ENCODE results near the gene NCKAP5.
"Not testable (repeated sequence)": the region's sequence is repeated elsewhere in the genome, so short reads cannot be mapped to it uniquely, and the experiment has no call there.

Gene NCKAP5

GRCh38 chr2:132715386-132716351 lies 852.6 kb downstream of the NCKAP5 start:
- POLR2A ChIA-PET, result no interaction called here
- TF ChIP-seq BHLHE40 (IDR thresholded peaks at IDR 0.05; ENCODE audit: borderline replicate concordance), result no peak
- no peak for DNase-seq (ENCODE audit: extremely low spot score)
- CTCF ChIA-PET, result no interaction called here

GRCh38 chr2:132703396-132703795 lies 864.9 kb downstream of the NCKAP5 start:
- ChIA-PET POLR2A (no interaction called here), CTCF (no interaction called here)
- no peak for TF ChIP-seq ELF4 (IDR thresholded peaks at IDR 0.05)
- no peak for TF ChIP-seq FOXK2 (IDR thresholded peaks at IDR 0.05)
- TF ChIP-seq ZNF384 (IDR thresholded peaks at IDR 0.05), result no peak
- no peak for TF ChIP-seq SUZ12 (IDR thresholded peaks at IDR 0.05)
- TF ChIP-seq ARNT (IDR thresholded peaks at IDR 0.05), result no peak
- TF ChIP-seq CTBP1 (IDR thresholded peaks at IDR 0.05; ENCODE audit: borderline replicate concordance), result no peak
- no peak for TF ChIP-seq HDGF (IDR thresholded peaks at IDR 0.05; ENCODE audit: borderline replicate concordance)
- no peak for TF ChIP-seq TARDBP (IDR thresholded peaks at IDR 0.05)
- no peak for TF ChIP-seq LEF1 (IDR thresholded peaks at IDR 0.05; ENCODE audit: borderline replicate concordance)
- no peak for DNase-seq (ENCODE audit: extremely low spot score)

GRCh38 chr2:132701810-132702209 lies 866.5 kb downstream of the NCKAP5 start:
- DNase-seq (ENCODE audit: extremely low spot score), result no peak
- POLR2A ChIA-PET, result no interaction called here
- TF ChIP-seq TARDBP (IDR thresholded peaks at IDR 0.05) (no peak), NFRKB (IDR thresholded peaks at IDR 0.05) (no peak), HDGF (IDR thresholded peaks at IDR 0.05; ENCODE audit: borderline replicate concordance) (no peak), PKNOX1 (IDR thresholded peaks at IDR 0.05) (no peak), ARNT (IDR thresholded peaks at IDR 0.05) (no peak), FOXM1 (IDR thresholded peaks at IDR 0.05; ENCODE audit: borderline replicate concordance) (no peak)
- CTCF ChIA-PET, result no interaction called here

GRCh38 chr2:132699802-132700201 lies 868.5 kb downstream of the NCKAP5 start:
- CTCF ChIA-PET; DNase-seq (ENCODE audit: extremely low spot score); POLR2A ChIA-PET: not testable (repeated sequence)

GRCh38 chr2:132698347-132698746 lies 869.9 kb downstream of the NCKAP5 start:
- CTCF ChIA-PET; DNase-seq (ENCODE audit: extremely low spot score): not testable (repeated sequence)
- POLR2A ChIA-PET, result interaction anchor here (0.6 kb wide), 1 partner anchor 1155 kb away, joined by 3 read pairs; no protein-coding TSS in a partner anchor

- no peak for DNase-seq (ENCODE audit: extremely low spot score)
- CTCF ChIA-PET, result interaction anchor here (0.5 kb wide), 1 partner anchor 116 kb away, joined by 3 read pairs; no protein-coding TSS in a partner anchor
- POLR2A ChIA-PET, result interaction anchor here (0.6 kb wide), 1 partner anchor 1156 kb away, joined by 3 read pairs; no protein-coding TSS in a partner anchor
- TF ChIP-seq LEF1 (IDR thresholded peaks at IDR 0.05; ENCODE audit: borderline replicate concordance), result no peak
- TF ChIP-seq ZNF384 (IDR thresholded peaks at IDR 0.05), result no peak
- no peak for TF ChIP-seq HDGF (IDR thresholded peaks at IDR 0.05; ENCODE audit: borderline replicate concordance)
- TF ChIP-seq PKNOX1 (IDR thresholded peaks at IDR 0.05), result no peak
- TF ChIP-seq CTBP1 (IDR thresholded peaks at IDR 0.05; ENCODE audit: borderline replicate concordance), result no peak
- no peak for TF ChIP-seq TARDBP (IDR thresholded peaks at IDR 0.05)
- no peak for TF ChIP-seq FOXM1 (IDR thresholded peaks at IDR 0.05; ENCODE audit: borderline replicate concordance)
Observed at GRCh38 chr2:132697556-132698205, 870.6 kb downstream of the NCKAP5 start.

- ChIA-PET CTCF (no interaction called here), POLR2A (no interaction called here)
- DNase-seq (ENCODE audit: extremely low spot score), result no peak
- TF ChIP-seq FOXK2 (IDR thresholded peaks at IDR 0.05), result no peak
- no peak for TF ChIP-seq FOXM1 (IDR thresholded peaks at IDR 0.05; ENCODE audit: borderline replicate concordance)
- TF ChIP-seq ARNT (IDR thresholded peaks at IDR 0.05), result no peak
- TF ChIP-seq LEF1 (IDR thresholded peaks at IDR 0.05; ENCODE audit: borderline replicate concordance), result no peak
- no peak for TF ChIP-seq BHLHE40 (IDR thresholded peaks at IDR 0.05; ENCODE audit: borderline replicate concordance)
- TF ChIP-seq PKNOX1 (IDR thresholded peaks at IDR 0.05), result no peak
- no peak for TF ChIP-seq L3MBTL2 (conservative IDR thresholded peaks at IDR 0.05)
- no peak for TF ChIP-seq NFRKB (IDR thresholded peaks at IDR 0.05)
- TF ChIP-seq FOXA1 (IDR thresholded peaks at IDR 0.05), result no peak
- no peak for TF ChIP-seq SP1 (IDR thresholded peaks at IDR 0.05)
- no peak for TF ChIP-seq ELF4 (IDR thresholded peaks at IDR 0.05)
- TF ChIP-seq CTBP1 (IDR thresholded peaks at IDR 0.05; ENCODE audit: borderline replicate concordance), result no peak
Observed at GRCh38 chr2:132692816-132693215, 875.4 kb downstream of the NCKAP5 start.

Measured in HEK293T (cell line).